Stomach (tissue), 9 donors: ENCODE results near the gene GRK3. TPM values are rescaled to one million over a fixed set of nuclear protein-coding genes. Genes with fewer than 3 reads are reported as not detected.

Source experiments
- DNase-seq, 2 donors: peaks; one replicate each; pipeline versions ENCODE4 v3.0.0 to v3.0.0-alpha.2; 2013 to 2019
- H3K27ac ChIP-seq, 5 donors: fragments of 200-600 bp in 4 of 5; sonication (generic) in 4 of 5; one replicate each; pipeline ENCODE4 v1.5.1; 2013 to 2019; ENCODE audit warnings: mild to moderate bottlenecking in 1 of 5, moderate library complexity in 1 of 5
- H3K27me3 ChIP-seq, 3 donors: fragments of 200-600 bp; sonication (generic); one replicate each; pipeline ENCODE4 v1.5.1; 2017 to 2019; ENCODE audit warnings: mixed run types in 1 of 3
- H3K36me3 ChIP-seq, 4 donors: fragments of 200-600 bp; sonication (generic); 1 replicate in 3 of 4; 2 replicates in 1 of 4; pipeline ENCODE4 v1.5.1; 2016 to 2019
- H3K4me1 ChIP-seq, 4 donors: fragments of 200-600 bp; sonication (generic); one replicate each; pipeline ENCODE4 v1.5.1; 2016 to 2019
- H3K4me3 ChIP-seq, 4 donors: fragments of 200-600 bp; sonication (generic) in 3 of 4; one replicate each; pipeline ENCODE4 v1.5.1; 2016 to 2019; ENCODE audit warnings: mild to moderate bottlenecking in 1 of 4
- H3K9me3 ChIP-seq, 4 donors: fragments of 200-600 bp; sonication (generic); one replicate each; pipeline ENCODE4 v1.5.1; 2016 to 2019
- EP300 ChIP-seq: sonication (generic); formaldehyde crosslinking; IDR thresholded peaks from one replicate; pipeline ENCODE4 v1.6.1; 2017; ENCODE audit warnings: antibody characterized with exemption
- POLR2A ChIP-seq, 4 donors: fragments of 450-650 bp; IDR thresholded peaks; one replicate each; pipeline ENCODE4 v1.6.1; 2016; ENCODE audit warnings: antibody characterized with exemption in 4 of 4, control low read depth in 2 of 4, mild to moderate bottlenecking in 1 of 4, moderate library complexity in 1 of 4
- POLR2AphosphoS5 ChIP-seq, 3 donors: sonication (generic); formaldehyde crosslinking; IDR thresholded peaks; one replicate each; pipeline ENCODE4 v1.6.1; 2016; ENCODE audit warnings: antibody characterized with exemption in 3 of 3
- WGBS, 5 donors: extraction: QIAGEN DNeasy Blood & Tissue Kit in 3 of 5; methylation state at CpG; one replicate each; pipeline versions ENCODE4 v1.1.5 to v1.1.7; 2013 to 2018; 5-methylcytosine and 5-hydroxymethylcytosine counted together
- intact Hi-C: fragments of 100-400 bp; cut with DNase I; formaldehyde crosslinking; loops from one replicate; pipeline ENCODE4 v1.15.1; 2023; ENCODE audit warnings: low total_unique reads
- polyA plus RNA-seq, 3 donors: library from polyadenylated mRNA; stranded (reverse); fragments of 200-250 nt; gene quantifications; one replicate each; pipeline ENCODE4 v1.2.3, GENCODE V29; 2013
- total RNA-seq, 5 donors: library from RNA; depleted of rRNA; stranded (reverse); fragments of >200 nt; gene quantifications; one replicate each; pipeline versions ENCODE4 v1.1.0 to v1.2.3, GENCODE V29; 2014 to 2016
- TF ChIP-seq, protein P1 (sequence below), 7 experiments: fragments of 450-650 bp in 4 of 7; fragments of 200-600 bp in 3 of 7; sonication (generic) in 3 of 7; IDR thresholded peaks; one replicate each; pipeline ENCODE4 v1.5.1; 2016 to 2019; ENCODE audit warnings: antibody characterized with exemption in 7 of 7, control low read depth in 2 of 7, mild to moderate bottlenecking in 1 of 7
- donor health status: healthy with polysubstance abuse.
- donor health status: Bipolar disorder and iron deficiency.
- donor health status: healthy.

GRK3 gene
- total and polyA plus RNA-seq, 8 donors: 0.87 to 29.5 (median 4.1) TPM

DNA sequence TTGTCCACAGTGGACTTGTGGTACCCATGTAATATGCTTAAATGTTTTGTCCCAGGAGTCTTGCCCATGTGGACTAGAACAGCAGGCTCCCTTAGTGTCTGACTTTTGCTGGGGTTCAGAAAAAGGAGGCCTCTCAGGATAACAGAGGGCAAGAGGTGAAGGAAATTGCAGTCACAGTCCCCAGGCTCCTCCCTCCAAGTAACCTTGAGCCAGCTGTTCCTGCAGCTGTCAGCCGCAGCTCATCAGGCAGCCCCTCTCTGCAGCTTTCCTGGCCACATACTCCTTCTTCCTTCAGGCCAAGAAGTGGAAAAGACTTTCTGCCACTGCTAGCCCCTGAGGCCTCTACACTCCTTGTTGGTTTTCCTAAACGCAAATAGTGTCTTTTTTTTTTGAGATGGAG lies 171.2 kb downstream of the GRK3 start:
- intact Hi-C loops: no loop called here
- Histone ChIP-seq H3K27ac (no peak overlapping the region), H3K27me3 (peaks cover 0 to 26% (median 5%) of the 10 kb centered on the region in 3 donors), H3K9me3 (no peaks in the 10 kb centered on the region), H3K36me3 (no peaks in the 10 kb centered on the region), H3K4me3 (no peak overlapping the region), H3K4me1 (no peaks in the 10 kb centered on the region)
- WGBS, 5 donors: 51 to 83% (median 62%) methylated on average over 2 of the region's 2 CpGs
- DNase-seq: no peak
- TF ChIP-seq, protein P1, sequence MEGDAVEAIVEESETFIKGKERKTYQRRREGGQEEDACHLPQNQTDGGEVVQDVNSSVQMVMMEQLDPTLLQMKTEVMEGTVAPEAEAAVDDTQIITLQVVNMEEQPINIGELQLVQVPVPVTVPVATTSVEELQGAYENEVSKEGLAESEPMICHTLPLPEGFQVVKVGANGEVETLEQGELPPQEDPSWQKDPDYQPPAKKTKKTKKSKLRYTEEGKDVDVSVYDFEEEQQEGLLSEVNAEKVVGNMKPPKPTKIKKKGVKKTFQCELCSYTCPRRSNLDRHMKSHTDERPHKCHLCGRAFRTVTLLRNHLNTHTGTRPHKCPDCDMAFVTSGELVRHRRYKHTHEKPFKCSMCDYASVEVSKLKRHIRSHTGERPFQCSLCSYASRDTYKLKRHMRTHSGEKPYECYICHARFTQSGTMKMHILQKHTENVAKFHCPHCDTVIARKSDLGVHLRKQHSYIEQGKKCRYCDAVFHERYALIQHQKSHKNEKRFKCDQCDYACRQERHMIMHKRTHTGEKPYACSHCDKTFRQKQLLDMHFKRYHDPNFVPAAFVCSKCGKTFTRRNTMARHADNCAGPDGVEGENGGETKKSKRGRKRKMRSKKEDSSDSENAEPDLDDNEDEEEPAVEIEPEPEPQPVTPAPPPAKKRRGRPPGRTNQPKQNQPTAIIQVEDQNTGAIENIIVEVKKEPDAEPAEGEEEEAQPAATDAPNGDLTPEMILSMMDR (IDR thresholded peaks at IDR 0.05): no peak
- TF ChIP-seq POLR2A (IDR thresholded peaks at IDR 0.05) (no peak), POLR2AphosphoS5 (IDR thresholded peaks at IDR 0.05) (no peak), EP300 (no peak)

DNA sequence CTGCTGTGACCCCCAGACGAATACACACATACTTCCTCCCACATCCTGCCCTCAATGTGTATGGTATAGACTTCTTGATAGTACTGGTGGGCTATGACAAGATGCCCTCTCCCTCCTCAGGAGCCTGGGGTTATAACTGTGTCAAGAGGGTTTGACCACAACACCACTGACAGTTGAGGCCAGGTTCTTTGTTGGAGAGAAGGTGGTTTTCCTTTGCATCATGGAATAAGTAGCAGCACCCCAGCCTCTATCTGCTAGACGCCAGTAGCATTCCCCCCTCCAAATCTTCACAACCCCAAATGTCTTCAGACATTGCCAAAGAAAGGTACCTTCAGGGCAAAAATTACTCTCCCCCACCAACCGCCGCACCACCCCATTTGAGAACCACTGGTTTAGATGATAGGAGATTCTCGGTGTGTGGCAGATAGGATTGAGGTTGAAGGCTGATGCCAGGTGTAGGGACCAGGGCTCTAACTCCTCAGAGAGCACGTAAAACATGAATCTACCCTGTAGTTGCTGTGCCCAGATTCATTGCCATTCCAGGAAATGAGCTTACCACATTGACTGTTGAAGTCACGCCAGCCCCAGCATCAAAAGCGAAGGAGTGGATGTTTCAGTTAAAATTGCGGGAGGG lies 172.0 kb downstream of the GRK3 start:
- no peak overlapping the region for H3K27ac ChIP-seq
- peak in 1 of 2 donors; percentile 21 for DNase-seq
- intact Hi-C loops: no loop called here
- TF ChIP-seq, protein P1 (IDR thresholded peaks at IDR 0.05): no peak
- TF ChIP-seq POLR2A (IDR thresholded peaks at IDR 0.05) (no peak), POLR2AphosphoS5 (IDR thresholded peaks at IDR 0.05) (no peak), EP300 (no peak)
- H3K9me3 ChIP-seq: no peaks in the 10 kb centered on the region
- WGBS, 5 donors: 70 to 78% (median 74%) methylated on average over 9 of the region's 9 CpGs
- H3K4me3 ChIP-seq: no peak overlapping the region
- H3K27me3 ChIP-seq: peaks cover 0 to 24% (median 5%) of the 10 kb centered on the region in 3 donors
- no peaks in the 10 kb centered on the region for H3K36me3 ChIP-seq
- no peaks in the 10 kb centered on the region for H3K4me1 ChIP-seq

DNA sequence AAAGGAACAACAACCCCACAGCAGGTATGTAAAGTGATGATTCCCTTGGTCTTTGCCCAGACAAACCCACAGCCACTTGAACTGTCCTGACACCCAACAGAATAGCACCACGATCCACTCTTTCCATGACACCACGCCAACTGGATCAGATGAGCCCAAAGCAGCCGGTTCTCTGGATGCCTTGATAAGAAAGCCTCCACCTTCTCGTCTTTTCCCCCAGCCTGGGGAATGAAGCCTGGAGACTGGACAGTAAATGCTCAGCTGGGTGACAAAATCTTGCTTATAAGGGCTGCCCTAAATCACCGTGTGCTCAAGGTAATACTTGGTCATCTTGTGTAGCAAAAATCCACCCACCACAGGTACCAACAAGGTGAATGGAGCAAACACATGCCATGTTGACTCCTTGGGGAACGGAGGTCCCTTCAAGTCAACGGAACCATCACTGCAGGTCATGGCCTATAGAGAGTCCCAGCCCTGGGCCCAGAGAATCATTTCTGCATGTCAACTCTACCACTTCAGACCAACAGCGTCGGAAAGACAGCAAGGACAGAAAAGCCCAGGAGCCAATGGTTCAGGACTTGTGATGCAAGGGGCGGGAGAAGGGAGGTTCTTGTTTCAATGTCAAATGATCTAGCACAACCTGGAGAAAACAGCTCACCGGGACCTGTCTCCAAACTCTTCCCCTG lies 175.3 kb downstream of the GRK3 start:
- Histone ChIP-seq H3K27me3 (peaks cover 0 to 26% (median 0%) of the 10 kb centered on the region in 3 donors), H3K4me3 (no peak overlapping the region), H3K27ac (no peak overlapping the region), H3K9me3 (no peaks in the 10 kb centered on the region), H3K36me3 (no peaks in the 10 kb centered on the region), H3K4me1 (no peaks in the 10 kb centered on the region)
- intact Hi-C loops: no loop called here
- WGBS, 5 donors: 77 to 92% (median 88%) methylated on average over 11 of the region's 11 CpGs
- no peak for DNase-seq
- TF ChIP-seq, protein P1 (IDR thresholded peaks at IDR 0.05): no peak
- no peak for TF ChIP-seq POLR2AphosphoS5 (IDR thresholded peaks at IDR 0.05)

DNA sequence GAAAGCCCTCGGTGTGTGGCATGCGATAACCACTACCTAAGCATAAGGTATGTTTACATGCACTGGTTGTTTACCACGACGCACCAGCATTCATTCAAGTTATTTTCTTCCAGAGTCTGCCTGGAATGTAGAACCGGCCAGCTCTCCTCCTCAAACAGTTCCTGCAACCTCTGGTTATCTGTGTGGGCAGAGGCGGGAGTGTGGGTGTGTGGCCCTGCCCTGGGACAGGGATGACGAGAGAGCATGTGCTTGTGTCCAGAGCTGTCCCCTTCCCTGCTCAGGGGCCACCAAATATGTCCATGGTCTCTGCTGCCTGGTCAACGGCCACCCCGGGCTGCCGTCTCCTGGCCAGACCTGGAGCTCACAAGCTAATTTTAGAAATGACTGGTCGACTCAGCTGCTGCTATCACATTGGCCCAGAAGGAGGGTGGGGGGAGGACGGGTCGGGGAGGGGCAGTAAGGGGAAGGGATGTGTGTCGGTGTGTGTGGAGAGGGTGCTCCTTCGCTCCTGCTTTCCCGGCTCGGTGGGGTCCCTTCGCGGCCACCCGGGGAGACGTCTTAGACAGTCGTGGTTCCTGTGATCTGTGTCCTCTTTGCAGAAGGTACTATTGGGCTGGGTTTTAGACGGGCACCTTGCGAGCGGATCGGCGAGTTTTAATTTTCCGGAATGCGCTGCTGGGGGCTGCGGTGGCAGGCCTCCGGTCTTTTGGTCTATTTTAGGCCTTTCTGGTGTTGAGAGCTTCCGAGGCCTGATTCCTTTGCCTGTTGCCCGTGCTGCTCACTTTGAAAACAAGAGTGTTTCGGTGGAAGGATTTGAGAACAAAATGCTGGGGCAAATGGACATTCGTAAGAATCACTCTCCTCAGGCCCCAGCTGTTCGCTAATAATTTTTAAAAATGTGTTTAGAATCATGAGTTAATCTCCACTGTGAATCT lies 177.5 kb downstream of the GRK3 start, which contains the start of gene MYO18B:
Gene MYO18B, plus strand, starts transcription at position 497 of the 935 bp plus-strand sequence. CDS start 18,905 bp downstream, outside the sequence.
- Histone ChIP-seq H3K4me1 (peaks cover 0 to 4% (median 0%) of the 10 kb centered on the region in 4 donors), H3K27ac (no peak within 1 kb of the TSS), H3K4me3 (no peak within 1 kb of the TSS), H3K36me3 (no peaks in the 10 kb centered on the region), H3K9me3 (no peaks in the 10 kb centered on the region), H3K27me3 (peaks cover 0 to 26% (median 0%) of the 10 kb centered on the region in 3 donors)
- TF ChIP-seq, protein P1 (IDR thresholded peaks at IDR 0.05): no peak
- no peak for TF ChIP-seq POLR2A (IDR thresholded peaks at IDR 0.05)
- no peak for TF ChIP-seq EP300
- no peak for TF ChIP-seq POLR2AphosphoS5 (IDR thresholded peaks at IDR 0.05)
- no peak for DNase-seq
- intact Hi-C loops: no loop called here
- WGBS, 5 donors: 78 to 89% (median 81%) methylated on average over 36 of the region's 36 CpGs
